ENCODE measurements around the gene STAP2.

The STAP2 gene

GRCh38 chr19:4371247-4372164 lies 32.9 kb upstream of the STAP2 start:
- DNase-seq (ENCODE audit: low read depth in 2 of 2): no peak

GRCh38 chr19:4370418-4371041 lies 31.9 kb upstream of the STAP2 start:
- DNase-seq (ENCODE audit: low read depth in 2 of 2): no peak

GRCh38 chr19:4369888-4370260 lies 31.2 kb upstream of the STAP2 start:
- peak; percentile 54 to 74 for DNase-seq (ENCODE audit: low read depth in 2 of 2)

- peak; percentile 48 to 50 for DNase-seq (ENCODE audit: low read depth in 2 of 2)
Measured at GRCh38 chr19:4369109-4369887, 30.7 kb upstream of the STAP2 start.

GRCh38 chr19:4368128-4368820 lies 29.6 kb upstream of the STAP2 start:
- DNase-seq (ENCODE audit: low read depth in 2 of 2): no peak

- no peak for DNase-seq (ENCODE audit: low read depth in 2 of 2)
Measured at GRCh38 chr19:4367781-4368127, 29.1 kb upstream of the STAP2 start.

- DNase-seq (ENCODE audit: low read depth in 2 of 2): no peak
Measured at GRCh38 chr19:4367336-4367723, 28.7 kb upstream of the STAP2 start.

GRCh38 chr19:4366666-4367335 lies 28.2 kb upstream of the STAP2 start:
- DNase-seq (ENCODE audit: low read depth in 2 of 2): no peak

- DNase-seq (ENCODE audit: low read depth in 2 of 2): no peak
Measured at GRCh38 chr19:4365791-4366665, 27.4 kb upstream of the STAP2 start.

GRCh38 chr19:4365341-4365740 lies 26.7 kb upstream of the STAP2 start:
- DNase-seq (ENCODE audit: low read depth in 2 of 2): no peak

GRCh38 chr19:4363571-4364304 lies 25.1 kb upstream of the STAP2 start:
- no peak for DNase-seq (ENCODE audit: low read depth in 2 of 2)

GRCh38 chr19:4362831-4363545 lies 24.4 kb upstream of the STAP2 start:
- DNase-seq (ENCODE audit: low read depth in 2 of 2): no peak

GRCh38 chr19:4362101-4362828 lies 23.6 kb upstream of the STAP2 start:
- no peak for DNase-seq (ENCODE audit: low read depth in 2 of 2)

GRCh38 chr19:4361152-4362046 lies 22.8 kb upstream of the STAP2 start:
- DNase-seq (ENCODE audit: low read depth in 2 of 2): no peak

- no peak for DNase-seq (ENCODE audit: low read depth in 2 of 2)
Measured at GRCh38 chr19:4360641-4361151, 22.1 kb upstream of the STAP2 start.

GRCh38 chr19:4360081-4360569 lies 21.5 kb upstream of the STAP2 start:
- no peak for DNase-seq (ENCODE audit: low read depth in 2 of 2)

GRCh38 chr19:4359627-4360000 lies 21.0 kb upstream of the STAP2 start:
- no peak for DNase-seq (ENCODE audit: low read depth in 2 of 2)

Data from stimulated activated CD8-positive, alpha-beta memory T cell treated with anti-CD3 and anti-CD28 coated beads, Interleukin-7, amount 100 ng/mL, for 4 hours (primary cell).